Islet precursor cell (in vitro differentiated cells): ENCODE results near the gene RNF115.

Source experiments
- DNase-seq: peaks from one replicate; pipeline ENCODE4 v3.0.0-alpha.2; 2018

Gene RNF115

DNA sequence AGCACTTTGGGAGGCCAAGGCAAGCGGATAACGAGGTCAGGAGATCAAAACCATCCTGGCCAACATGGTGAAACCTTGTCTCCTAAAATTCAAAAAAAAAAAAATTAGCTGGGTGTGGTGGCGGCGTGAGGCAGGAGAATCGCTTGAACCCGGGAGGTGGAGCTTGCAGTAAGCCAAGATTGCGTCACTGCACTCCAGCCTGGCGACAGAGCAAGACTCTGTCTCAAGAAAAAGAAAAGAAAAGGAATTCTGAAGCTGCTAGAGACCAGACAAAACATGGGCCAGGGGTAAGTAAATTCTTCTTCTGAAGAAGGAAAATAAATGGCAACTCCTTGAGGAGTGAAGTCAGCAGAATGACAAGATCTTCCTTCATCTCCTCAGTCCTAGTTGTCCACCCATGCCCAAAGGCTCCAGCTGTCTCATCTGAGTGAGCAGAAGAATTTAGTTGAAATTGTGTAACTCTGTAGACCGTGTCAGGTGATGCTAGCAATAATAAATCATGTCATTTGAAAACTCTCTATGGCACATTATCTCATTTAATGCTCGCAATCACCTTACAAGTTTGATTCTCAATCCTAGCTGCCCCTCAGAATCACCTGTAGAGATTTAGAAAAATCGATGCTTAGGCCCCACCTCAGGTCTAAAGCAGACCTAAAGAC is 131.0 kb downstream of the RNF115 start:
- no peak for DNase-seq

DNA sequence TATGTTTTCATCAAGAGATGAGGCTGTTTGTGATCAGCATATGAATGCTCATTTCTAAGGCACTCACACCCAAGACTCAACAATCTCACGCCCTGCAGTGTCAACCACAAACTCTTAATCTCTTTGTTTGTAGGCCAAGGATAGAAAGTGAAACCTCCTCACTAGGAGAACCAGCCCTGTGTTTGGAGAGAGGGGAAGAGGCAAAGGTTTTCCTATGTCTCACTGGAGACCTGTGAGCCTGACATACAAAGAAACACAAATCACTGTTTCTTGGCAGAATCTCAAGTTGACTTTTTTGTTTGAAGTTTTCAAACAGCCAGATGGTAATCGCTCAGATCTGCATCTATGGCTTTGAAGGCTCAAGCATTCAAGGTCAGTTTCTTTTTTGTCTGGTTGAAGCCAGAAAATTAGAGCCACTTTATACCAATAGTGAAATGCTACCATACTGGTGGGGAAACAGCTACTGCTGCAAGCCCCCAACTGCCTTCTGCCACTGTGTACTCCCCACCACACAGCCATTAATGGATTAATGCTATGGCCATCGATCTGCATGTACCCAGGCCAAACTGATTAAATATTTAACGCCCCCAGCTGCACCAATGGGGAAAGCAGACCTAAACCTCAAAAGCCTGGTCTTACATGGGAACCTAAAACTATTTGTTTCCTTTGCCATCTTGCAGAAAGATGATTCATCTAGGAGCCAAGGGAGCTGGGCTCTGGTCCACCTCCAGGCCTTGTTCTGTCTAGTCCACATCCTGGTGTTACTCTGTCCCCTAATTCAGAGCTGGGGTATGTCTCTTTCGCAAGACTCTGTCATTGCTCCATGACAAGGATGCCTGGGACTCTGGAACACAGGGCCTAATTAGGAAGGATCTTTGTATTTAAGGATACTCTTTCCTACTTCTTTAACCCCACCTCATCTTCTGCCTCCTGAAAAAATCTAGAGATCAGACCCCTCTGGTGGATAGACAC is 133.0 kb downstream of the RNF115 start:
- peak; percentile 81 for DNase-seq

DNA sequence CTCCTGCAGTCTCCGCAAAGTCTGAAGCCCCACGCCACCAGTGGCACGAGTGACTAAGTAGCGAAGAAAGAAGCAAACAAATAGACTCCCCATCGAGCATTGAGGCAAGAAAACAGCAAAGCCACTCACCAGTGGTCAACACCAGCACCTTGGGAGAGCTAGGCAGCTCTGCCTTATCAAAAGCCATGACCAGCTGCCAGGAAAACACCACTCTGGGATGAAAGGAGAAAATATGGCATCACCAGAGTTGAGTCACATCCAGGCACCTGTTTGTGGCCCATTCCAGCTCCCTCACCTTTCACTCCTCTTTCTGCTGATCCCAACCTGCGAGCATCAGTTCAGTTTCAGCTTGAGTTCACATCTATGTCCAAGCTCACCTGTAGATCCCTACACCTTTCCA is 134.0 kb downstream of the RNF115 start:
- DNase-seq, result no peak

DNA sequence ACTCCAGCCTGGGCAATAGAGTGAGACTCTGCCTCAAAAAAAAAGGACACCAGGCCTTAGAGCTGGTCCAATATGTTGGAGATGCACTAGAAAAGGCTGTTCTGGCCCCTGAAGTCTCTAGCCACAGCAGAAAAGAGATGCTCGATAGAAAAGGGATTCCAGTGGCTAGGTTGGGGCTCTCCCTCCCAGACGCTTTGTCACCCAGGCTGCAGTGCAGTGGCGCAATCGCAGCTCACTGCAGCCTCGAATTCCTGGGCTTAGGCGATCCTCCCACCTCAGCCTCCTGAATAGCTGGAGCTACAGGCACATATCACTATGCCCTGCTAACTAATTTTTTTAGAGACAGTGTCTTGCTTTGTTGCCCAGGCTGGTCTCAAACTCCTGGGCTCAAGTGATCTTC is 135.0 kb downstream of the RNF115 start:
- no peak for DNase-seq
